Inflammatory macrophage (primary cell): Measurements from ENCODE around the gene NANS.
"Not testable (repeated sequence)": the region's sequence is repeated elsewhere in the genome, so short reads cannot be mapped to it uniquely, and the experiment has no call there.

Experiments
- DNase-seq, 2 donors: peaks; one replicate each; pipeline ENCODE4 v3.0.0-alpha.2; 2020 to 2022

The NANS gene

GRCh38 chr9:98039607-98040017 is 16.9 kb upstream of the NANS start:
- no peak for DNase-seq

DNA sequence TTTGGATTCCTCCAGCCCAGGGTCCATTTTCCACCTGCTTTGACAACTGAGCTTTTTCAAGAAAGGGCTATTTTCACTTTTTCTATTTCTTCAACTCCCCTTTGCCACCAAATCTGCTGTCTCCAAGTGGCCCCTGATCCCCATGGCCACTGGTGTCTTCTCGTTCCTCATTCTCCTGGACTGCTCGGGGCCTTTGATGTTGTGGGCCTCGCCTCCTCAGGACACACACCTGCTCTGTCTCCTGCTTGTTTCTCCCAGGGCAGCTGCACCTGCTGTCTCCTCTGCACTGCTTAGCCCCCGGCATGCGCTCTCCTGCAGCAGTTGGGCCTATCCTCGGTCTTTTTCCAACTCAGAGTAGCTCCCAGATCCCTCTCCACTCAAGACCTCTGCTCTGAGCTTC is 16.3 kb upstream of the NANS start:
- no peak for DNase-seq

DNA sequence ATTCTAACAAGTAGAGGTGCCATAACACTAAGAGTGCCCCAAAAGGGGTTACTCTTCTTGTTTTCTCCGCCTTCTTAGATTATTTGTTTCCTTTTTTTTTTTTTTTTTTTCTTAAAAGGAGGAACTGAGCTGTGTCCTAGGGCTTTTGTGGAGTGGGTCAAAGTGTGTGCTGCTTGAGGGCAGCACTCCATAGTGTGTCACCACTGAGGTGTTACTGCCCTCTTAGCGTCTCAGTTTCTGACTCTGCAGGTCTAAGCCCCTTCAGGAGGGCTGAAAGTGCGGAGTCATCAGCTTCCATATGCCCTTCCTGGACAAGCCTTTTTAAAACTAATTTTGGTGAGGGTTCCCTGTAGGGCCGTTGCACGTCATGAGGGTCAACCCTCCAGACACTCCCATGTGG is 12.6 kb upstream of the NANS start:
- peak; percentile 44 to 48 for DNase-seq

DNA sequence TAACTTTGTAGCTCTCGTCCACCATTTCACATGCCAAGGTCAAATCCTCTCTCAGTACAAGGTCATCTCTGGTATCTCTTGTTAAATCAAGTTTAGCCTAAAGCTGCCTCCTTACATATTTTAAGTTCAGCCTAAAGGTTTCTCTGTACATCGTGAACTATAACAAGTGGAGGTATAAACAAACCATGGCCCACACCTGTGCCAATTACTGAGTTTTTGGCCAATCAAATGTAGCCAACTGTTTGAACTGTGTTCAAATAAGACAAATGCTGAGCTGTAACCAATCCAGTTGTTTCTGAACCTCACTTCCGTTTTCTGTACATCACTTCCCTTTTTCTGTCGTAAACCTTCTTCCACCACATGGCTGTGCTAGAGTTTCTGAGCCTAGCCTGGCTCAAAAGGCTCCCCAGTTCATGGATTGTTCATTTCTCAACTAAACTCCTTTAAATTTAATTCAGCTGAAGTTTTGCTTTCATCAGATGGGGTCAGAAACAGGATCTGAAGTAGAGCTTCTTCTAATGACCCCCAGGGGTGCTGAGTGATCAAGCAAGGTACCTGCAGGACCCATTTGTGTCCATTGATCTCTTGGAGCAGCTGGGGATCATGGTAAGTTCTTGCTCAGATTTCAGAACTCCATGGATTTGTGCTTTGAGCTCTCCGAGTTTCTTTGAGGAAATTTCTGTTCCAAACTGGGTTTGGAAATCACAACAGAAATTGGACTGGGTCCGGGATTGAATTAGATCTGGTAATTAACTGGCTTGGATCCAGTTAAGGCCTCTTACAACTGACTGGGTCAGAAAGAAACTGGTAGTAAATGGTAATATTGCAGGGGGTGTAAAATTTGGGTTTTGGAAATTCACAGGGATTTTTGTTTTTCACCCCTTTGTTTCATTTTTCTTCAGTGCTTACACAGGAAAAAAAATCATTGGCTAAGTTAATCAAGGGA is 11.0 kb upstream of the NANS start:
- DNase-seq, result peak; percentile 87 to 92

DNA sequence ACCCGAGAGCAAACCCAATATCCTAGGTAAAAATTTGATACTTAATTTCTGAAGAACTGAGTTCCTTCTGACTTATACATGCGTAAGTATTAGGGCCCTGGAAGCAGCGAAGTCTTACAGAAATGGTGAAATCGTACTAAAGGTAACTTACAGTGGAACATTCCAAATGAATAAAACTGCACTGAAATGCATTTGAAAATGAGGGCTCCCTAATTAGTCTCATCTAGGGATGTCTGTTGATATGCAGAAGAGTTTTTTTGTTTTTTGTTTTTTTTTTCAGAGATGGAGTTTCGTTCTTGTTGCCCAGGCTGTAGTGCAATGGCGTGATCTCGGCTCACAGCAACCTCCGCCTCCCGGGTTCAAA is 10.4 kb upstream of the NANS start:
- DNase-seq, result no peak

DNA sequence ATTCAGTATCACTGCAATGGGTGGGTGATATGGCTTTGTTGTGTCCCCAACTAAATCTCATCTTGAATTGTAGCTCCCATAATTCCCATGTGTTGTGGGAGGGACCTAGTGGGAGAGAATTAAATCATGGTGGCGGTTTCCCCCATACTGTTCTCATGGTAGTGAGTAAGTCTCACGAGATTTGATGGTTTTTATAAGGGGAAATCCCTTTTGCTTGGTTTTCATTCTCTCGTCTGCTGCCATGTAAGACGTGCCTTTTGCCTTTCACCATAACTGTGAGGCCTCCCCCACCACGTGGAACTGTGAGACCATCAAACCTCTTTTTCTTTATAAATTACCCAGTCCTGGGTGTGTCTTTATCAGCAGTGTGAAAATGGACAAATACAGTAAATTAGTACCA is 9.5 kb upstream of the NANS start:
- peak in 1 of 2 donors; percentile 10 for DNase-seq

DNA sequence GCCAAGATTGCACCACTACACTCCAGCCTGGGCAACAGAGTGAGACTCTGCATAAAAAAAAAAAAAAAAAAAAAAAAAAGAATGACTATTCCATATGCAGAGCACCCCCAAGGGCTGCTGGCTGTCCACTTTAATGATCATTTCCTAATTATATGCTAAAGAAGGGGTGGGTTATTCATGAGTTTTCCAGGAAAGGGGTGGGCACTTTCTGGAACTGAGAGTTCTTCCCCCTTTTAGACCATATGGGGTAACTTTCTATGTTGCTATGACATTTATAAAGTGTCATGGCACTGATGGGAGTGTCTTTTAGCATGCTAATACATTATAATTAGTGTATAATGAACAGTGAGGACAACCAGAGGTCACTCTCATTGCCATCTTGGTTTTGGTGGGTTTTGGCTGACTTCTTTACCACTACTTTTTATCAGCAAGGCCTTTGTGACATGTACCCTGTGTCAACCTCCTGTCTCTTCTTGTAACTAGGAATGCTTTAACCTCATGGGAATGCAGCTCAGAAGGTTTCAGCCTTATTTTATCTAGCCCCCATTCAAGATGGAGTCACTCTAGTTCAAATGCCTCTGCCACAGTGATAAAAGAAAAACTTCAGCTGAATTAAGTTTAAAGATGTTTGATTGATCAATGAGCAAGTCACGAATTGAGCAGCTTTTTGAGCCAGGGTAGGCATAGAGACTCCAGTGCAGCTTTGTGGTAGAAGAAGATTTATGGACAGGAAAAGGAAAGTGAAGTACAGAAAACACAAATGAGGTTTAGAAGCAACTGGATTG is 7.1 kb upstream of the NANS start:
- DNase-seq, result peak in 1 of 2 donors; percentile 52

DNA sequence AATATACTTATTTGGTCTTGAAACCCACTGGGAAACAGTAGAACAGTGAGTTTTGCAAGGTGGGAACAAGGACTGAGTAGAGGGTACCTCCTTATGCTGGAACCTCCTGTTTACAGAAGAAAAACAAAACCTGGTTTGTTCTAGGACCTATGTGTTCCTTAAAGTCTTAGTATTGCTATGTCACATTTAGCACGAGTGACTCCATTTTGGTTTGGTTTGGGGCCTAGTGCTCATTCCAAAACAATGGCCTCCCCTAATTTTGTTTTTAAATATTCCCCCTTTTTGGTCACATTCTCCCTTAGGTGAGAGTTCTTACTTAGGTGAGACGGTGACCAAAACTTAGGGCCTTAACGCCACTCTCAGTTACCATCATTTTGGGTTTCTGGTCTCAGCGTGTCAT is 6.2 kb upstream of the NANS start:
- DNase-seq, result no peak

GRCh38 chr9:98054376-98054951 is 2.1 kb upstream of the NANS start:
- no peak for DNase-seq

- DNase-seq, result peak in 1 of 2 donors; percentile 7
Observed at GRCh38 chr9:98057138-98057799, 737 bp downstream of the NANS start.

- no peak for DNase-seq
Observed at GRCh38 chr9:98062161-98062560, 5.6 kb downstream of the NANS start.

GRCh38 chr9:98064623-98065392 is 8.3 kb downstream of the NANS start:
- DNase-seq, result no peak

DNA sequence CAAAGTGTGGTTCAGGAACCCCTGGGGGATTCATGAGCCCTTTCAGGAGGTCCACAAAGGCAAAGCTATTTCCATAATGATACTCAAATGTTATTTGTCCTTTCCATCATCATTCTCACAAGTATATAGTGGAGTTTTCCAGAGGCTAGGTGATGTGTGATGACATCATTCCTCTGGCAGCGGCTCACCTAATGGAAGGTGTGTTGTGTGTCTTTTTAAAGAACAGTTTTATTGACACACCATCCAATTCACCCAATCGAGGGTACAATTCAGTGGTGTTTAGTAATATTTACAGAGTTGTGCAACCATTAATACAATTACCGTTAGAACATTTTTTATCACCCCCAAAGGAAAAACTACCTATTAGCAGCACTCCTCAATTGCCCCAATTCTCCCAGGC is 9.7 kb downstream of the NANS start:
- no peak for DNase-seq

DNA sequence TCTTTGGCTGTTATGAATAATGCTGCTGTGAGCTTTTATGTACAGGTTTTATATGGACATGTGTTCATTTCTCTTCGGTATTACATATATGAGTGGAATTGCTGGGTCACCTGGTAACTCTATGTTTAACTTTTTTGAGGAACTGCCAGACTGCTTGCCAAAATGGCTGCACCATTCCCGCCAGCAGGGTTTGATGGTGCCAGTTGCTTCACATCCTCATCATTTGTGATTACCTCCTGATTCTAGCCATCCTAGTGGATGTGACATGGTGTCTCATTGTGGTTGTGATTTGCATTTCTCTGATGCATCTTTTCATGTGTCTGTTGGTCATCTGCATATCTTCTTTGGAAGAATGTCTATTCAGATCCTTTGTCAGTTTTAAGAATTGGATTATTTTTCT is 10.7 kb downstream of the NANS start:
- DNase-seq, result peak in 1 of 2 donors; percentile 33

GRCh38 chr9:98069551-98069950 is 13.0 kb downstream of the NANS start:
- DNase-seq, result no peak

- DNase-seq, result no peak
Observed at GRCh38 chr9:98070704-98071103, 14.2 kb downstream of the NANS start.

GRCh38 chr9:98071737-98072136 is 15.2 kb downstream of the NANS start:
- no peak for DNase-seq

- DNase-seq, result peak; percentile 64 to 67
Observed at GRCh38 chr9:98074115-98074990, 17.8 kb downstream of the NANS start.

DNA sequence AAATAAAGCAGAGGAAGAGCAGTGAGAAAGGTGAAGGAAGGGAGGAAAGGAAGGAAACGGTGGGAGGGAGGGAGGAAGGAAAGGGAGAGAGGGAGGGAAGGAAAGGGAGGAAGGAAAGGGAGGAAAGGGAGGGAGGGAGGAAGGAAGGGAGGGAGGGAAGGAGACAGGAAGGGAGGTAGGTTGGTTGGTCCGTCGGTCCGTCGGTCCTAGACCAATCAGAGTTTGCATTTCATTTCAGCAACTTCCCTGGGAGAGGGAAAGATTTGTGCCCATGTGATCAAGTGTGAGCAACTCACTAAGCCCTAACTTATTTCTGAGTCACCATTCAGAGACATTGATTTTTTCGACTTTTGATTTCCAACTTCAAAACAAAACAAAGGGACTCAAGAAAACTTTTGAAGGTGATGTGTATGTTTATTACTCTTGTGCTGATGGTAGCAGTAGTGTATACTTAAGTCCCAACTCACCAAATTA is 18.8 kb downstream of the NANS start:
- DNase-seq, result peak; percentile 43 to 50

GRCh38 chr9:98076514-98076890 is 20.0 kb downstream of the NANS start:
- DNase-seq, result not testable (repeated sequence)

DNA sequence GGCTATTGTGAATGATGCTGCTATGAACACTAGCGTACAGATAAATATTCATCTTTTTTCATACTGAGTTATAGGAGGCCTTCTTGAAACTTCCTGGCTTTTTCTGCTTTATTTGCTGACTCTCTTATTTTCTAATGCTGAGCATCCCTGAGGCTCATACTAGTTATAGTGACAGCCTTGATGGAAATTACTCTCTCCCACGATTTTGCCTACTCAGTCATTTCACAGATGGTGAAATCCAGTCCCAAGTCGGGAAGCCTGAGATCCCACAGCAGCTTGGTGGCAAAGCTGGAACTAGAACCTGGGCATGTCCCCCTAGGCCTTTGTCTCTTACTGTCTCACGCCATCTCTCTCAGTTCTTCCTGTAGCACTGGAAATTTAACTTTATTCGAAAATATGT is 22.4 kb downstream of the NANS start:
- no peak for DNase-seq
